Upper lobe of right lung (tissue), 1 donor: ENCODE measurements around the gene E2F8. TPM values are rescaled to one million over a fixed set of nuclear protein-coding genes. Genes with fewer than 3 reads are reported as not detected.

Experiments used
- ATAC-seq: fragments of 200-7000 bp; cut with Tn5 transposase; one replicate; pipeline ENCODE4 v1.9.1; 2020; ENCODE audit warnings: mild to moderate bottlenecking, moderate library complexity
- DNase-seq: peaks from one replicate; pipeline ENCODE4 v3.0.0-alpha.2; 2020
- H3K27ac ChIP-seq: fragments of 200-600 bp; one replicate; pipeline ENCODE4 v1.8.0; 2022
- H3K27me3 ChIP-seq: fragments of 200-600 bp; one replicate; pipeline ENCODE4 v1.8.0; 2022; ENCODE audit warnings: mild to moderate bottlenecking
- H3K36me3 ChIP-seq: fragments of 200-600 bp; one replicate; pipeline ENCODE4 v1.8.0; 2022
- H3K4me1 ChIP-seq: fragments of 200-600 bp; one replicate; pipeline ENCODE4 v1.8.0; 2022
- H3K4me3 ChIP-seq: fragments of 200-600 bp; one replicate; pipeline ENCODE4 v1.8.0; 2022; ENCODE audit warnings: mild to moderate bottlenecking
- H3K9me3 ChIP-seq: fragments of 200-600 bp; one replicate; pipeline ENCODE4 v1.8.0; 2022
- CTCF ChIP-seq: fragments of 200-600 bp; IDR thresholded peaks from one replicate; pipeline ENCODE4 v1.8.0; 2022; ENCODE audit warnings: antibody characterized with exemption
- intact Hi-C: fragments of 100-400 bp; cut with DNase I; formaldehyde crosslinking; loops from one replicate; pipeline ENCODE4 v1.11.0; 2022
- total RNA-seq: library from RNA; stranded (reverse); fragmentation: NEBNext Ultra II Directional; extraction: Animal tissue kit (Norgen Biotek cat#: 25700); gene quantifications from one replicate; pipeline ENCODE4 v1.2.1, GENCODE V29; 2021
- donor health status: DM: no; HTN: yes; CAD: no; lungs with severe emphysema.

The E2F8 gene
- total RNA-seq, 1 donor from 2014 or later, result 0.38 TPM

- Histone ChIP-seq H3K4me3 (no peak overlapping the region), H3K27me3 (peaks cover 41% of the 10 kb centered on the region), H3K9me3 (no peaks in the 10 kb centered on the region), H3K4me1 (peaks cover 21% of the 10 kb centered on the region), H3K27ac (no peak overlapping the region), H3K36me3 (no peaks in the 10 kb centered on the region)
- DNase-seq, result no peak
- TF ChIP-seq CTCF, result no peak
- intact Hi-C loops, result no loop called here
- ATAC-seq, result no peak
These were observed 3.3 kb upstream of the E2F8 start for GRCh38 chr11:19244084-19244483.

GRCh38 chr11:19243613-19244012 lies 2.9 kb upstream of the E2F8 start:
- TF ChIP-seq CTCF, result no peak
- Histone ChIP-seq H3K27me3 (peaks cover 45% of the 10 kb centered on the region), H3K27ac (no peak overlapping the region), H3K9me3 (no peaks in the 10 kb centered on the region), H3K4me3 (no peak overlapping the region), H3K4me1 (peaks cover 21% of the 10 kb centered on the region), H3K36me3 (no peaks in the 10 kb centered on the region)
- ATAC-seq (no peak), DNase-seq (no peak)
- intact Hi-C loops, result no loop called here

GRCh38 chr11:19243143-19243542 lies 2.4 kb upstream of the E2F8 start:
- H3K4me1 ChIP-seq, result peaks cover 21% of the 10 kb centered on the region
- DNase-seq, result no peak
- H3K27me3 ChIP-seq, result peaks cover 49% of the 10 kb centered on the region
- no peaks in the 10 kb centered on the region for H3K36me3 ChIP-seq
- no peak for TF ChIP-seq CTCF
- no peaks in the 10 kb centered on the region for H3K9me3 ChIP-seq
- H3K27ac ChIP-seq, result no peak overlapping the region
- ATAC-seq, result no peak
- H3K4me3 ChIP-seq, result no peak overlapping the region
- intact Hi-C loops, result no loop called here

- no peaks in the 10 kb centered on the region for H3K9me3 ChIP-seq
- no peaks in the 10 kb centered on the region for H3K36me3 ChIP-seq
- TF ChIP-seq CTCF, result no peak
- no peak overlapping the region for H3K27ac ChIP-seq
- intact Hi-C loops, result no loop called here
- peaks cover 49% of the 10 kb centered on the region for H3K27me3 ChIP-seq
- H3K4me3 ChIP-seq, result peak overlapping the region; percentile 57
- DNase-seq (no peak), ATAC-seq (peak; percentile 1)
- H3K4me1 ChIP-seq, result peaks cover 21% of the 10 kb centered on the region
These were observed 1.6 kb upstream of the E2F8 start for GRCh38 chr11:19242179-19242932.

GRCh38 chr11:19241260-19242178 lies 774 bp upstream of the E2F8 start:
- peak; percentile 38 for ATAC-seq
- peaks cover 49% of the 10 kb centered on the region for H3K27me3 ChIP-seq
- intact Hi-C loops, result no loop called here
- H3K27ac ChIP-seq, result no peak overlapping the region
- peaks cover 21% of the 10 kb centered on the region for H3K4me1 ChIP-seq
- no peak for TF ChIP-seq CTCF
- no peaks in the 10 kb centered on the region for H3K36me3 ChIP-seq
- DNase-seq, result peak; percentile 68
- peak overlapping the region; percentile 57 for H3K4me3 ChIP-seq
- no peaks in the 10 kb centered on the region for H3K9me3 ChIP-seq
